ENCODE results near the gene OASL.

OASL gene

DNA sequence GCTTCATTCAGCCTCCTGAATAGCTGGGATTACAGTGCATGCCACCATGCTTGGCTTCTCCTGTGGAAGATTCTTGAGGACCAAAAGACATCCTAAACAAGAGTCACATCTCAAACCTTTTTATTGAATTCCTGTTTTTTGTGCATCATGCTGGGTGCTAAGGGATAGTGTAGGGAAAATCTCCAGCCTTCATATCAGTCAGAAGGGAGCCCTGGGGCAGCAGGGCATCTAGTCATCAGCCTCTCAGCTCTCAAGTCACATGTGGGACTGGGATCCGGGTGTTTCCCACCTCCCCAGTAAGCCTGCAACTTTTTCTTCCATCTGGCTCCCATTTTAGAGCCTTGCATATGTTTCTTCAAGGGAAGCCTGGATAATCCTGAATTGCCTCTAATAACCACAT lies 25.1 kb upstream of the OASL start:
- H3K4me1 ChIP-seq (ENCODE audit: control insufficient read depth in 2 of 2, insufficient read depth in 1 of 2, low read depth in 1 of 2, low read length in 2 of 2): no peaks in the 10 kb centered on the region
- H3K9me3 ChIP-seq (replicated peaks in 1 of 2; ENCODE audit: control insufficient read depth in 2 of 2, insufficient read depth in 1 of 2, low read depth in 1 of 2, low read length in 2 of 2): no peaks in the 10 kb centered on the region
- no peak overlapping the region for H2BK120ac ChIP-seq (ENCODE audit: low read depth, low read length)
- H3K4me2 ChIP-seq (ENCODE audit: insufficient read depth, low read length, poor library complexity, severe bottlenecking): no peak overlapping the region
- H2BK15ac ChIP-seq (ENCODE audit: low read length): no peak overlapping the region
- no peak overlapping the region for H2AFZ ChIP-seq (ENCODE audit: low read length)
- H3K79me1 ChIP-seq (ENCODE audit: low read depth, low read length): no peaks in the 10 kb centered on the region
- H4K91ac ChIP-seq (ENCODE audit: low read depth, low read length, poor library complexity): no peak overlapping the region
- H2BK5ac ChIP-seq (ENCODE audit: low read length): no peak overlapping the region
- H3K18ac ChIP-seq (ENCODE audit: low read length): no peak overlapping the region
- no peak overlapping the region for H3K27ac ChIP-seq (replicated peaks; ENCODE audit: low read length)
- H3K36me3 ChIP-seq (replicated peaks in 1 of 2; ENCODE audit: control insufficient read depth in 2 of 2, insufficient read depth in 2 of 2, low read length in 2 of 2): no peaks in the 10 kb centered on the region
- peaks cover 0 to 2% (median 0%) of the 10 kb centered on the region in 3 experiments for H3K27me3 ChIP-seq (ENCODE audit: control insufficient read depth in 3 of 3, insufficient read depth in 3 of 3, low read depth in 1 of 3, low read length in 3 of 3)
- no peak overlapping the region for H3K4me3 ChIP-seq (ENCODE audit: low read length in 2 of 2)
- no peak overlapping the region for H3K4ac ChIP-seq (ENCODE audit: low read length)
- no CpG with 5 or more reads among the region's 1 CpG for WGBS, 2 donors (ENCODE audit: extremely low coverage in 2 of 2, insufficient read length in 2 of 2, insufficient replicate concordance in 1 of 2)
- no peak overlapping the region for H2BK12ac ChIP-seq (ENCODE audit: low read length)
- H3K14ac ChIP-seq (ENCODE audit: low read length): no peak overlapping the region
- H3K9ac ChIP-seq (ENCODE audit: low read depth, low read length, poor library complexity): no peak overlapping the region
- H3K23ac ChIP-seq (ENCODE audit: low read depth, low read length, poor library complexity): no peak overlapping the region
- DNase-seq (ENCODE audit: low spot score): no peak
- H2AK5ac ChIP-seq (ENCODE audit: low read depth, low read length): no peak overlapping the region
- H4K8ac ChIP-seq (ENCODE audit: low read depth, low read length): no peak overlapping the region

DNA sequence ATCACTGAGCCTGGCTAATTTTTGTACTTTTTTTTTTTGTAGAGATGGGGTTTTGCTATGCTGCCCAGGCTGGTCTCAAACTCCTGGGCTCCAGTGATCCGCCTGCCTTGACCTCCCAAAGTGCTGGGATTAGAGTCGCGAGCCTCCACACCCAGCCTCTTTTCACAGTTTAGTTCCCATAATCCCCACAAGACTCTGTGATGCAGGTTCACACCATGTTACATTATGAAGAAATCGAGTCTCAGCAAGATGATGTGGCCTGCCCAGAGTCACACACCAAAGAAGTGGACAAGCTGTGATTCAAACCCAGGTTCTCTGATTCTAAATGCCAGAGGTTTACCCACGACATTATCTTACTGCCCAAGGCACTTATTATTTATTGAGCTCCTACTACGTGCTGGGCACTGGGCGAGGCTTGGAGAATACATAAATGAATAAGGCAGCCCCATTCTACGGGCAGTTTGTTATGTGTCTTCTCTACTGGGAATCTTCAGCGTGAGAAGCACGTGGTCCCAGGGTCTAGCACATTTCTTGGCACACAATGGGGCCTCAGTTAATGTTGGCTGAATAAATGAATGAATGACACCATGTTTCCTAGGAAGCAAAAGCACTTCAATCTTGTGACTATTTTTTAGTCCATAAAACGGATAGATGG lies 23.5 kb upstream of the OASL start:
- Histone ChIP-seq H3K79me1 (ENCODE audit: low read depth, low read length) (no peaks in the 10 kb centered on the region), H4K91ac (ENCODE audit: low read depth, low read length, poor library complexity) (no peak overlapping the region), H3K4me1 (ENCODE audit: control insufficient read depth in 2 of 2, insufficient read depth in 1 of 2, low read depth in 1 of 2, low read length in 2 of 2) (no peaks in the 10 kb centered on the region), H2BK12ac (ENCODE audit: low read length) (no peak overlapping the region), H2AK5ac (ENCODE audit: low read depth, low read length) (no peak overlapping the region), H3K27me3 (ENCODE audit: control insufficient read depth in 3 of 3, insufficient read depth in 3 of 3, low read depth in 1 of 3, low read length in 3 of 3) (peaks cover 0 to 4% (median 0%) of the 10 kb centered on the region in 3 experiments), H3K18ac (ENCODE audit: low read length) (no peak overlapping the region), H3K4me2 (ENCODE audit: insufficient read depth, low read length, poor library complexity, severe bottlenecking) (no peak overlapping the region), H2BK5ac (ENCODE audit: low read length) (no peak overlapping the region), H3K4me3 (ENCODE audit: low read length in 2 of 2) (no peak overlapping the region), H2BK15ac (ENCODE audit: low read length) (no peak overlapping the region), H3K36me3 (replicated peaks in 1 of 2; ENCODE audit: control insufficient read depth in 2 of 2, insufficient read depth in 2 of 2, low read length in 2 of 2) (no peaks in the 10 kb centered on the region), H2BK120ac (ENCODE audit: low read depth, low read length) (no peak overlapping the region), H3K27ac (replicated peaks; ENCODE audit: low read length) (no peak overlapping the region), H4K8ac (ENCODE audit: low read depth, low read length) (no peak overlapping the region), H3K4ac (ENCODE audit: low read length) (no peak overlapping the region), H3K9me3 (replicated peaks in 1 of 2; ENCODE audit: control insufficient read depth in 2 of 2, insufficient read depth in 1 of 2, low read depth in 1 of 2, low read length in 2 of 2) (no peaks in the 10 kb centered on the region), H2AFZ (ENCODE audit: low read length) (no peak overlapping the region), H3K9ac (ENCODE audit: low read depth, low read length, poor library complexity) (no peak overlapping the region), H3K23ac (ENCODE audit: low read depth, low read length, poor library complexity) (no peak overlapping the region), H3K14ac (ENCODE audit: low read length) (no peak overlapping the region)
- WGBS, 2 donors (ENCODE audit: extremely low coverage in 2 of 2, insufficient read length in 2 of 2, insufficient replicate concordance in 1 of 2): no CpG with 5 or more reads among the region's 11 CpGs
- DNase-seq (ENCODE audit: low spot score): no peak

DNA sequence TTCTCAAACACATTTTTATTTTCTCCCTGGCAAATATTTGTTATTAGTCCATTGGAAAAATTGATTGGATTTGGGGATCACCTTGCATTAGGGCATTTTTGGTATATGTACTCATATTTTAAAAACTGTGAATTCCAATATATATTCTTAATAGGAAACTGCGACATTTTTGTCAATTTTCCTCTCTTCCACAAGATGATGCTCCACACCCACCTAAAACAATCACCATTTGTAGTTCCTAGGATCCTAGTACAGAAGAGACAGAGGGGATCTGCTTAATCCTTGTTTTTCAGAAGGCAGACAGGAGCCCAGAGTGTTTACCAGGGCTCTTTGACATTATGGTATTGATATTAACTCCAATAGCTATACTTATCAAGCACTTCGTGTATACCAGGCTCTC lies 22.8 kb upstream of the OASL start:
- DNase-seq (ENCODE audit: low spot score): no peak
- Histone ChIP-seq H3K4me3 (ENCODE audit: low read length in 2 of 2) (no peak overlapping the region), H4K8ac (ENCODE audit: low read depth, low read length) (no peak overlapping the region), H2AFZ (ENCODE audit: low read length) (no peak overlapping the region), H2BK120ac (ENCODE audit: low read depth, low read length) (no peak overlapping the region), H3K36me3 (replicated peaks in 1 of 2; ENCODE audit: control insufficient read depth in 2 of 2, insufficient read depth in 2 of 2, low read length in 2 of 2) (no peaks in the 10 kb centered on the region), H4K91ac (ENCODE audit: low read depth, low read length, poor library complexity) (no peak overlapping the region), H2BK5ac (ENCODE audit: low read length) (no peak overlapping the region), H3K4ac (ENCODE audit: low read length) (no peak overlapping the region), H3K4me1 (ENCODE audit: control insufficient read depth in 2 of 2, insufficient read depth in 1 of 2, low read depth in 1 of 2, low read length in 2 of 2) (no peaks in the 10 kb centered on the region), H3K9me3 (replicated peaks in 1 of 2; ENCODE audit: control insufficient read depth in 2 of 2, insufficient read depth in 1 of 2, low read depth in 1 of 2, low read length in 2 of 2) (no peaks in the 10 kb centered on the region), H2AK5ac (ENCODE audit: low read depth, low read length) (no peak overlapping the region), H3K9ac (ENCODE audit: low read depth, low read length, poor library complexity) (no peak overlapping the region), H3K4me2 (ENCODE audit: insufficient read depth, low read length, poor library complexity, severe bottlenecking) (no peak overlapping the region), H3K27ac (replicated peaks; ENCODE audit: low read length) (no peak overlapping the region), H2BK12ac (ENCODE audit: low read length) (no peak overlapping the region), H3K18ac (ENCODE audit: low read length) (no peak overlapping the region), H3K14ac (ENCODE audit: low read length) (no peak overlapping the region), H2BK15ac (ENCODE audit: low read length) (no peak overlapping the region), H3K27me3 (ENCODE audit: control insufficient read depth in 3 of 3, insufficient read depth in 3 of 3, low read depth in 1 of 3, low read length in 3 of 3) (peaks cover 0 to 5% (median 0%) of the 10 kb centered on the region in 3 experiments), H3K79me1 (ENCODE audit: low read depth, low read length) (no peaks in the 10 kb centered on the region), H3K23ac (ENCODE audit: low read depth, low read length, poor library complexity) (no peak overlapping the region)
- no CpG with 5 or more reads among the region's 2 CpGs for WGBS, 2 donors (ENCODE audit: extremely low coverage in 2 of 2, insufficient read length in 2 of 2, insufficient replicate concordance in 1 of 2)

DNA sequence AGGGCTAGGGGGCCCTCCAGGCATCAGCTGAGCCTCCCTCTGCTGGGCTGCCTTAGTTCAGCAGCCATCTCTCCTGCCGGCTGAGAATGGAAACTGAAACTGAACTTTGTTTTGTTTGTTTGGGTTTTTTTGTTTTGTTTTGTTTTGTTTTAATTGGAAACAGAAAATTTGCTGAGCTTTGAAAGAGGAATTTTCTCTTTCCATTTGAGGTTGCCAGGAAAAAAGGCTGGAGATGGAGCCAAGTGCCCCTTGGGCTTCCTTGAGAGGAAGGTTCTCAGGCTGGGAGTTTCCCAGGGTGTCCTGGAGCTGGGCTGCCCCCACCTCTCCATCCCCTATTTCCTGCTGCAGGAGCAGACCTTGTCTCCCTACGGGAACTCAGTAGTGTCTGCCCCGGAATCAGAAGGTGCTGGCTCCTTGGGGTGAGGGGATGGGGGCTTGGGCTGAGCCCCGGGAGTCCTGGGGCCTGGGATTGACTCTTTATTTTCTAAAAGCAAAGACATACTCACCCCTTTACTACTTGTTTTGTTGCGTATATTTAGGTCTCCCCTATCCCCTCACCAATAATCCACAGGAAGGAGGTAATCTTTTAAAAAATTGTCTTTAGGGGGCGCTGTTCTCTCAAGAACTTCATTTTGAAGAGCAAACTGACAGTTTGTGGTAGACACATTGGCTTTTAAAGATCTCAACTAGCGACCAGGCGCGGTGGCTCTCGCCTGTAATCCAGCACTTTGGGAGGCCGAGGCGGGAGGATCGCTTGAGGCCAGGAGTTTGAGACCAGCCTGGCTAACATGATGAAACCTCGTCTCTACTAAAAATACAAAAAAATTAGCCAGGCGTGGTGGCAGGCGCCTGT lies 21.3 kb upstream of the OASL start:
- no CpG with 5 or more reads among the region's 16 CpGs for WGBS, 2 donors (ENCODE audit: extremely low coverage in 2 of 2, insufficient read length in 2 of 2, insufficient replicate concordance in 1 of 2)

More for the DNA sequence above, 21.3 kb upstream of the OASL start:
- no peak overlapping the region for H2BK12ac ChIP-seq (ENCODE audit: low read length)
- H2BK15ac ChIP-seq (ENCODE audit: low read length): no peak overlapping the region
- no peak overlapping the region for H3K4me3 ChIP-seq (ENCODE audit: low read length in 2 of 2)
- H3K23ac ChIP-seq (ENCODE audit: low read depth, low read length, poor library complexity): no peak overlapping the region
- H3K9ac ChIP-seq (ENCODE audit: low read depth, low read length, poor library complexity): no peak overlapping the region
- no peaks in the 10 kb centered on the region for H3K79me1 ChIP-seq (ENCODE audit: low read depth, low read length)
- no peak overlapping the region for H2BK120ac ChIP-seq (ENCODE audit: low read depth, low read length)
- H3K4me2 ChIP-seq (ENCODE audit: insufficient read depth, low read length, poor library complexity, severe bottlenecking): no peak overlapping the region
- no peaks in the 10 kb centered on the region for H3K9me3 ChIP-seq (replicated peaks in 1 of 2; ENCODE audit: control insufficient read depth in 2 of 2, insufficient read depth in 1 of 2, low read depth in 1 of 2, low read length in 2 of 2)
- no peaks in the 10 kb centered on the region for H3K36me3 ChIP-seq (replicated peaks in 1 of 2; ENCODE audit: control insufficient read depth in 2 of 2, insufficient read depth in 2 of 2, low read length in 2 of 2)
- peaks cover 0 to 5% (median 0%) of the 10 kb centered on the region in 3 experiments for H3K27me3 ChIP-seq (ENCODE audit: control insufficient read depth in 3 of 3, insufficient read depth in 3 of 3, low read depth in 1 of 3, low read length in 3 of 3)
- no peak overlapping the region for H2BK5ac ChIP-seq (ENCODE audit: low read length)
- no peak overlapping the region for H3K4ac ChIP-seq (ENCODE audit: low read length)
- H4K8ac ChIP-seq (ENCODE audit: low read depth, low read length): no peak overlapping the region
- H2AFZ ChIP-seq (ENCODE audit: low read length): peak overlapping the region; percentile 82
- no peak overlapping the region for H3K14ac ChIP-seq (ENCODE audit: low read length)
- no peak overlapping the region for H3K18ac ChIP-seq (ENCODE audit: low read length)
- no peaks in the 10 kb centered on the region for H3K4me1 ChIP-seq (ENCODE audit: control insufficient read depth in 2 of 2, insufficient read depth in 1 of 2, low read depth in 1 of 2, low read length in 2 of 2)
- peak; percentile 29 for DNase-seq (ENCODE audit: low spot score)
- no peak overlapping the region for H3K27ac ChIP-seq (replicated peaks; ENCODE audit: low read length)
- H4K91ac ChIP-seq (ENCODE audit: low read depth, low read length, poor library complexity): no peak overlapping the region
- no peak overlapping the region for H2AK5ac ChIP-seq (ENCODE audit: low read depth, low read length)

Data from neuronal stem cell (in vitro differentiated cells).